Stimulated activated CD4-positive, alpha-beta T cell treated with anti-CD3 and anti-CD28 coated beads, Interleukin-2, amount 100 ng/mL, for 48 hours (primary cell): ENCODE data around the gene PIK3IP1.
A peak's percentile ranks its signal among the peaks of the same experiment; 100 is the strongest.
"Not testable (repeated sequence)": the region's sequence is repeated elsewhere in the genome, so short reads cannot be mapped to it uniquely, and the experiment has no call there.

Experiments
- DNase-seq, 2 donors: peaks; one replicate each; pipeline ENCODE4 v3.0.0-alpha.2; 2020

PIK3IP1 gene

DNA sequence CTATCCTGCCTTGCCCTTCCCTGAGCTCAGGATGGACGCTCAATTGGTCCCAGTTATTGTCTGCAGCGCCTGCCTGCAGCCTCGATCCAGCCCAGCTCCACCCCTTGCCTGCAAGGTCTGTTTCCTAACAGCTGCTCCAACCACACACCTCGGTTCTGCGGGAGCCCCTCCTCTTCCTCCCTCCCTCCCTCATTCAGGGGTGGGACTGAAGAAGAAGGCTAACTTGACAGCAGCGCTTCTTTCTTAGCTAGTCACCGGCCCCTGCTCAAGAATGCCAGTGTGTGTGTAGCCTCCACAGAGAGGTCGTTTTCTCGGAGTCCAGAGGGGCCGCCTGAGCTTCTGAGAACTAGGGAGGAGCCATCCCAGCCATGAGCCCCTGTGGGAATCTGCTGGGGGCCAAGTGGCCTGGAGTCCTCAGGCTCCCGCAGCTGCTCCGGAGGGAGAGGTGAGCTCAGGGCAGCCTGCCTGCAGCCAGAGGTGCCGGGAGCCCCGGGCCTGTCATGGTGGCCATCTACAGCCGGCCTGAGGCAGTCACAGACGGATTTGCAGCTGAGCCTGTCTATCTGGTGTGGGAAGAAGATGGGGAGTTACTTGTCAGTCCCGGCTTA, 44.0 kb downstream of the PIK3IP1 start:
- DNase-seq: peak; percentile 28 to 30

DNA sequence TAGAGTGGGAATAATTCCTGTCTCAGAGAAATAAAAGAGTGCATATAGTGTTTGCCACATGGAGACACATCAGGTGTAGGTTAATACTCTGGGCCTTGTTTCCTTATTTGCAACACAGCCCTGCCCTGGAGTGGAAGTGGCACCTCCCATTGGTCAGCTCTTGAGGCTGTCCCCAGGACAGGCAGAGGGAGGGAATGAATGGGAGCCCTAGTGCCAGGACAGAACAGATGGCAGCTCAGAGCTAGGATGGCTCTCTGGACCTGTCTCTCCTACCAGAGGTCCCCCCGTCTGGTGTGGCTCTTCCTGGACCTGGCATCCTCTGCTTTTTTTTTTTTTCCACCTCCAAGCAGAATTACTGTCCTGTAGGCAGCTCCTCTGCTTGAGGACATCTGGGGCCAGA, 44.6 kb downstream of the PIK3IP1 start:
- DNase-seq: no peak

GRCh38 chr22:31246687-31247086, 45.6 kb downstream of the PIK3IP1 start:
- DNase-seq: no peak

GRCh38 chr22:31245998-31246397, 46.3 kb downstream of the PIK3IP1 start:
- not testable (repeated sequence) for DNase-seq

DNA sequence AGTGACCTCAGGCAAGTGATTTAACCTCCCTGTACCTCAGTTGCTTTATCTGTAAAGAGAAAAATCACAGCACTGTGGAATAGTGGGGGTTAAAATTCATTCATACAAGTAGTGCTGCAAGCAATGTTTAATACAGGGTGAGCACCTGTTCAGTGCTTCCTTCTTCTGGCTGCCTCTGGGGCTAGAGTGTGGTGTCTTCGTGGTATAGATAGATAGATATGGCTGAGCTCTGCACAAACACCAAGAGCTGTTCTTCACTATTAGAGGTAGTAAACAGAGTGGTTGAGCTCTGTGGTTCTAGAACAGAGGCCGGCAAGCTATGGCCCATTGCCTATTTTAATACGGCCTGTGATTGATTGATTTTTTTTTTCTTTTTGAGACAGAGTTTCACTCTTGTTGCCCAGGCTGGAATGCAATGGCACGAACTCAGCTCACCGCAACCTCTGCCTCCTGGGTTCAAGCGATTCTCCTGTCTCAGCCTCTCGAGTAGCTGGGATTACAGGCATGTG, 47.3 kb downstream of the PIK3IP1 start:
- no peak for DNase-seq

GRCh38 chr22:31244046-31244942, 48.0 kb downstream of the PIK3IP1 start:
- no peak for DNase-seq

DNA sequence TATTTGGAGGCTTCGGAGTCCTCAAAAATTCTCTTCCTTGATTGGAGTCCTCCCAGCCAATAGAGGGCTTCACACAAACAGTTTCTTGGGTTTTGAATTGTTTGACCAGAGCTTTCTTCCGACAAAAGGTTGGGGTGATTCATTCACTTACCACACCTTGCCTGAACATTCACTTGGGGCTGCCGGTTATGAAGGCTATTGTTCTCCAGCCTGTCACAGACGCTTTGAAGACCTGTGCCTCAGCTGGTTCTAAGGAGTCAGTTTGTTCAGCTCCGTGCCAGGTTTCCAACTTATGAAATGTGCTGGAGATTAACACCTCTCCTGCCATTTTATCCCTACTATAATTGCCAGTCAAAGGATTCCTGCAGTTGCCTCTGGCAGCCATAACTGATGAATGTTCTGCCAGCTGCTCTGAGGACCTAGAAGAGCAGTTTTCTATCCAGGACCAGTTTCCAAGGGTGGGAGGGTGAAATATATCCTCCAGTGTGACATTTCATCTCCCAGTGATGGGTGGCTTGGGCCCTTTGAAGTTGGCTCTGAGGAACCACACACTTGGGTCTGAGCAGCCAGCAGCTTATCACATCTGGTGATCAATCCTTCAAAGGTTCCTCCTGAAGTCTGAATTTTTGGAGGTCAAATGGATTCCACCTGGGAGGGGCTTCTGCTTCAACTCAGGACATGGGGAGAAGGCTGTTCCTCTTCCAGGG, 48.8 kb downstream of the PIK3IP1 start:
- DNase-seq: no peak

GRCh38 chr22:31241936-31242335, 50.4 kb downstream of the PIK3IP1 start:
- DNase-seq: no peak

DNA sequence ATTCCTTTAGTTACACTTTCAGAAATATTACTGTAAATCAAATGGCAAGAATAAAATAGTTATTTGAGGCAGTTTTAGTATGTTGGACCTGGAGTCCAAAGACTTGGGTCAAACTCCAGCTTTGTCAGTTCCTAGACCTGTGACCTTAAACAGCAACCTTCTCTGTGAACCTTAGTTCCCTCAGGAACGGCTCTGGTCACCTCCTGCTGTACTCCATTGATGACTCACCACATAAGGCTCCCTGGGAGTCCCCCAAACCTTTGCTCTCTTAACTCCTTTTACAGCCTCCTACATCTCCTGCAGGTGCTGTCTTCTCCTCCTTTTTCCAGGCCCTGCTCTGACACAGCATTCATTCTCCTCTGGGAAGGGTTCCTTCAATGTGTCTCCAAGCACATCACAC, 51.1 kb downstream of the PIK3IP1 start:
- no peak for DNase-seq

DNA sequence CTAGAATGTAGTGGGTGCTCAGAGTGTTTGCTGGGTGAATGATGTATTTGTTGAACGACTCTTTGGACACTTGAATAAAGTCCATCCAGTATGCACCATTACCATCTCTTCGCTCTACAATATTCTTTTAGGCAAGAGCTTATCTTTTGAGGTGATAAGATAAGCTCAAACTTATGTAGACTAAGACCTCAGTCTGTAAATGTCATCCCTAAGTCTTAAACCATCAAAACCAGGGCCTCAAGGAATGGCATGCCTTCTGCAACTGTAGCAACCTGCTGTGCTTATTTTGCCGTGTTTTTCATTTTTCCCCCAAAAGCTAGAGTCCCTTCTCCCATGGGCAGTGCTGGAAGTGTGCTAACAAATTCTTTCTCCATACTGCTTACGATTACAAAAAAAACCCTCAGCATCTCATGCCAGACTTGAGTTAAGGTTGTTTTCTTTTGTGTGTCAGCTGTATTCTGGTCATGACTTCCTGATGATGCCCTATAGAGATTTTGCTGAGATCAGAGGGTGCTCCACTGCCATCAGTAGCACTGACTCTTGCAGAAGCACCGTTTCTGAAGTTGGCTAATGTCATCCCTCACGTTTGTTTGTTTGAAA, 52.4 kb downstream of the PIK3IP1 start:
- DNase-seq: no peak

GRCh38 chr22:31238057-31238456, 54.2 kb downstream of the PIK3IP1 start:
- DNase-seq: no peak

- DNase-seq: not testable (repeated sequence)
These were observed 56.2 kb downstream of the PIK3IP1 start for GRCh38 chr22:31236044-31236443.

DNA sequence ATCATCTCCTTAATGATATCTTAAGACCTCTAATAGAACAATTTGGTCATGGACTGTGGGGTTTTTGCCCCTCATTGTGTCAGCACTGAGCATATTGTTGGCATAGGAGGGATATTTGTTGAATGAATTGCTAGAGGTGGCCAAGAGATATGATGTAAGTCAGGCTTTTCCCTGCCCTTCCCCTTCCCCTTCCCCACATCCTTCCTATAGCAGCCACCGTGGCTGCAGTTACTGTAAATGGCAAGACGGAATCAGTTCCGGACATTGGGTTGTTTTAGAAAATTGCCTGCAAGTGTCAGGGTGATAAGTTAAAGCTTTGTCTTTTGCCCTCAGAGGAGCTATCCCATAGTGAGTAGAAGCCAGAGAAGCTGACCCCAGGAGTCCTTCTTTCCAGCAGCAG, 57.2 kb downstream of the PIK3IP1 start:
- DNase-seq: no peak

DNA sequence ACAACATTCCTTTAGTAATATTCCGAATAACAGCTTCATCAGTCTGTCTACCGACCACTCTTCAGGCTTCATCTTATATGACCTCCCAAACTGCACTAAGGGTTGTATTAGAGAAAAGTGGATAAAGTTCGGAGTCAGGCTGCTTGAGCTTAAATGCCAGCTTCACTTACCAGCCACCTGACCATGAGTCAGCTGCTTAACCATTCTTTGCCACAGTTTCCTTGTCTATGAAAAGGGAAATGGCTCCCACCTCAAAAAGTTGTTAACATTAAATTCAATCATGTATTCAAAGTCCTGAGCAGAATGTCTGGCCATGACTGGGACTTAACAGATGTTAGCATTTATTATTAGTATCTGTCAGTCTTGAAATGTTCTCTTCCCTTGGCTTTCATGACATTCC, 59.3 kb downstream of the PIK3IP1 start:
- DNase-seq: no peak
